Parathyroid adenoma (tissue), 2 donors: ENCODE measurements around the gene HES7.

Experiments used
- H2AFZ ChIP-seq: fragments of 300-600 bp; sonication (generic); one replicate; pipeline ENCODE4 v1.7.0; 2017; ENCODE audit warnings: antibody characterized with exemption, mild to moderate bottlenecking
- H3K27ac ChIP-seq: fragments of 300-600 bp; sonication (generic); one replicate; pipeline ENCODE4 v1.7.0; 2017
- H3K27me3 ChIP-seq: fragments of 300-600 bp; sonication (generic); one replicate; pipeline ENCODE4 v1.7.0; 2017; ENCODE audit warnings: low read length; ENCODE audit not compliant: control insufficient read depth, insufficient read depth
- H3K36me3 ChIP-seq: fragments of 300-600 bp; sonication (generic); one replicate; pipeline ENCODE4 v1.7.0; 2017; ENCODE audit warnings: low read length; ENCODE audit not compliant: control insufficient read depth, insufficient read depth
- H3K4me1 ChIP-seq: fragments of 300-600 bp; sonication (generic); one replicate; pipeline ENCODE4 v1.7.0; 2017; ENCODE audit warnings: control low read depth
- H3K4me2 ChIP-seq: fragments of 300-600 bp; sonication (generic); one replicate; pipeline ENCODE4 v1.7.0; 2017; ENCODE audit warnings: low read length
- H3K4me3 ChIP-seq: fragments of 300-600 bp; sonication (generic); one replicate; pipeline ENCODE4 v1.7.0; 2017; ENCODE audit warnings: low read depth, low read length
- H3K79me2 ChIP-seq: fragments of 300-600 bp; sonication (generic); one replicate; pipeline ENCODE4 v1.7.0; 2017; ENCODE audit warnings: control low read depth
- H3K9ac ChIP-seq: fragments of 300-600 bp; sonication (generic); one replicate; pipeline ENCODE4 v1.7.0; 2017; ENCODE audit warnings: mild to moderate bottlenecking
- H3K9me3 ChIP-seq: fragments of 300-600 bp; sonication (generic); one replicate; pipeline ENCODE4 v1.7.0; 2017; ENCODE audit warnings: low read length; ENCODE audit not compliant: control insufficient read depth
- TF ChIP-seq, protein P1 (sequence below): fragments of 300-600 bp; sonication (generic); IDR thresholded peaks from one replicate; pipeline ENCODE4 v1.7.0; 2017; ENCODE audit warnings: antibody characterized with exemption, mild to moderate bottlenecking
- donor health status: primary hyperparathyroidism.

HES7 gene

GRCh38 chr17:8161289-8162232, 37.7 kb upstream of the HES7 start:
- TF ChIP-seq, protein P1, sequence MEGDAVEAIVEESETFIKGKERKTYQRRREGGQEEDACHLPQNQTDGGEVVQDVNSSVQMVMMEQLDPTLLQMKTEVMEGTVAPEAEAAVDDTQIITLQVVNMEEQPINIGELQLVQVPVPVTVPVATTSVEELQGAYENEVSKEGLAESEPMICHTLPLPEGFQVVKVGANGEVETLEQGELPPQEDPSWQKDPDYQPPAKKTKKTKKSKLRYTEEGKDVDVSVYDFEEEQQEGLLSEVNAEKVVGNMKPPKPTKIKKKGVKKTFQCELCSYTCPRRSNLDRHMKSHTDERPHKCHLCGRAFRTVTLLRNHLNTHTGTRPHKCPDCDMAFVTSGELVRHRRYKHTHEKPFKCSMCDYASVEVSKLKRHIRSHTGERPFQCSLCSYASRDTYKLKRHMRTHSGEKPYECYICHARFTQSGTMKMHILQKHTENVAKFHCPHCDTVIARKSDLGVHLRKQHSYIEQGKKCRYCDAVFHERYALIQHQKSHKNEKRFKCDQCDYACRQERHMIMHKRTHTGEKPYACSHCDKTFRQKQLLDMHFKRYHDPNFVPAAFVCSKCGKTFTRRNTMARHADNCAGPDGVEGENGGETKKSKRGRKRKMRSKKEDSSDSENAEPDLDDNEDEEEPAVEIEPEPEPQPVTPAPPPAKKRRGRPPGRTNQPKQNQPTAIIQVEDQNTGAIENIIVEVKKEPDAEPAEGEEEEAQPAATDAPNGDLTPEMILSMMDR = no peak
- Histone ChIP-seq H3K4me1 (peaks cover 35% of the 10 kb centered on the region), H3K27ac (peak overlapping the region; percentile 100), H3K9ac (peak overlapping the region; percentile 99), H3K27me3 (no peaks in the 10 kb centered on the region), H2AFZ (peak overlapping the region; percentile 61), H3K9me3 (no peaks in the 10 kb centered on the region), H3K79me2 (peaks cover 21% of the 10 kb centered on the region), H3K36me3 (no peaks in the 10 kb centered on the region), H3K4me2 (peak overlapping the region; percentile 99), H3K4me3 (peak overlapping the region; percentile 99)

- Histone ChIP-seq H3K36me3 (no peaks in the 10 kb centered on the region), H3K4me3 (no peak overlapping the region)
These were observed 36.9 kb upstream of the HES7 start for GRCh38 chr17:8160741-8161221.

DNA sequence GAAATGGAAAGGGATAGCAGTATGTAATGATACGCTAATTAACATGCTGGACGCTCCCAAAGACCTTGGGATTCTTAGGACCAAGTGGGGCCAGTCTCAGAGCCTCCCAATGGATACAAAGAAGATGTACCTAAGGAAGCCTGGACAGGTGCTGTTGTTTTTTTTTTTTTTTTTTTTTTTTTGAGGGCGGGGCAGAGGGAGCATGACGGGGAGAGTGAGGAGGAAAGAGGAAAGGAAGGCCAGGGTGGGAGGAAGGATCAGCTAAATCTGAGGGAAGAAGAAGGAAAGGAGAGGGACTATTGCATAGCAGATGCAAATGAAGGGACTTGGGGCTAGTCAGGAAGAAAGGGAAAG, 36.3 kb upstream of the HES7 start:
- Histone ChIP-seq H3K27me3 (no peaks in the 10 kb centered on the region), H3K9me3 (no peaks in the 10 kb centered on the region), H3K4me1 (peaks cover 35% of the 10 kb centered on the region), H3K79me2 (peaks cover 30% of the 10 kb centered on the region), H3K4me2 (no peak overlapping the region), H3K27ac (peak overlapping the region; percentile 85), H2AFZ (no peak overlapping the region), H3K4me3 (no peak overlapping the region), H3K36me3 (no peaks in the 10 kb centered on the region), H3K9ac (no peak overlapping the region)
- TF ChIP-seq, protein P1 = no peak

More at GRCh38 chr17:8160741-8161221, 36.9 kb upstream of the HES7 start:
- Histone ChIP-seq H3K4me1 (peaks cover 35% of the 10 kb centered on the region), H3K9me3 (no peaks in the 10 kb centered on the region), H3K27me3 (no peaks in the 10 kb centered on the region), H3K4me2 (peak overlapping the region; percentile 0), H3K27ac (peak overlapping the region; percentile 100), H2AFZ (no peak overlapping the region), H3K9ac (no peak overlapping the region), H3K79me2 (peaks cover 24% of the 10 kb centered on the region)
- TF ChIP-seq, protein P1 = no peak

DNA sequence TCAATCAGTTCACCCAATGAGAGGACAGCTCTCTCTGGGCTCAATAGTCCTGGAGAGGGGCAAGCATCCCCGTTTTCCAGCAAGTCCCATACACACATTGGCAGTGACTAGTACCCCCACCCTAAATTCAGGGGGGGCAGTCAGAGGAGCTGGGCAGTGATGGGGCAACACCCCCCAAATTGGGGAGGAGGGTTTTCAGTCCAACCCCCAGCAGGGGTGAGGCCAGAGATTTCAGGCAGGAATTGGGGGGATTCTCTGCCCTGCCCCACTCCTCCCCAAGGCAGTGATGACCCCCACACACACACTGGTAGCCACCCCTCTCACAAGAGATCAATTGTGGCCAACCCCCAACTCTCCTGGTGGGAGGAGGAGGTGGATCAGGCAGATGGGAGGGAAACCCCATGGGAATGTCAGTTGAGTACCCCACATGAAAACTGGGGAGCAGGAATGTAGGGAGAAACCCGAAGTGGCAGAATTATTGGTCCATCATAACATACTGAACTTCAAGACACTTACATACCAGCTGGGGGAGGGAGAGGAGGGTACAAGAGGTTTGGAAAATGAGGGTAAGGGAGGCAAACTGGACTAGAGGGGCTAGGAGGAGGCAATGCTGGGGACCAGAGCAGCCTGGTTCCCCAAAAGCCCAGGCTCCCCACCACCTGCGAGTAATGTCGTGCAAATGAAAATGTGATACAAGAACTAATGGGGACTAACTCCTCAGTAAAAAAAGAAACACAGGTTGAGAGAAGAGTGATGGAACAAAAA, 35.7 kb upstream of the HES7 start:
- Histone ChIP-seq H3K9ac (no peak overlapping the region), H3K36me3 (no peaks in the 10 kb centered on the region), H3K27me3 (no peaks in the 10 kb centered on the region), H3K4me1 (peaks cover 36% of the 10 kb centered on the region), H3K9me3 (no peaks in the 10 kb centered on the region), H3K27ac (peak overlapping the region; percentile 85), H3K79me2 (peaks cover 35% of the 10 kb centered on the region), H3K4me3 (no peak overlapping the region), H2AFZ (no peak overlapping the region), H3K4me2 (no peak overlapping the region)
- TF ChIP-seq, protein P1 = no peak
